ENCODE measurements around the gene SLC8B1. TPM values are rescaled to one million over a fixed set of nuclear protein-coding genes. Genes with fewer than 3 reads are reported as not detected.

Gene SLC8B1
- total and polyA plus RNA-seq, 2 of the 4 experiments (the other 2 are of a cell fraction) = 4.1 to 10.2 TPM

GRCh38 chr12:113296557-113297213 lies 38.2 kb downstream of the SLC8B1 start:
- Histone ChIP-seq H3K14ac (replicated peaks; ENCODE audit: low read depth, low read length) (no peak overlapping the region), H4K20me1 (ENCODE audit: insufficient read depth, low read length) (no peaks in the 10 kb centered on the region), H3K9me1 (ENCODE audit: insufficient read depth, low read length) (peaks cover 14% of the 10 kb centered on the region; the same call in 1 of the 2 replicates), H2BK15ac (ENCODE audit: low read depth, low read length) (no peak overlapping the region), H3K4me2 (ENCODE audit: low read depth, low read length) (no peak overlapping the region), H3K9ac (ENCODE audit: low read depth, low read length) (no peak overlapping the region), H3K23ac (ENCODE audit: low read depth, low read length) (no peak overlapping the region), H2AFZ (replicated peaks; ENCODE audit: low read length, poor library complexity) (no peak overlapping the region), H2BK20ac (ENCODE audit: low read depth, low read length) (no peak overlapping the region), H3K79me1 (ENCODE audit: low read depth in 1 of 2, low read length in 2 of 2) (no peaks in the 10 kb centered on the region), H2AK5ac (ENCODE audit: low read depth, low read length) (no peak overlapping the region), H2BK5ac (ENCODE audit: low read depth, low read length, poor library complexity, severe bottlenecking) (no peak overlapping the region), H4K5ac (ENCODE audit: low read depth, low read length) (no peak overlapping the region), H3K18ac (ENCODE audit: low read depth, low read length) (no peak overlapping the region), H3K27ac (ENCODE audit: insufficient read depth, low read length) (no peak overlapping the region), H3K56ac (ENCODE audit: extremely low read depth, insufficient read depth, low read length) (no peak overlapping the region), H3K27me3 (ENCODE audit: control insufficient read depth, insufficient read depth, low read length) (no peaks in the 10 kb centered on the region), H2AK9ac (replicated peaks; ENCODE audit: low read depth, low read length, poor library complexity) (no peak overlapping the region), H3K4me1 (ENCODE audit: control insufficient read depth, insufficient read depth, low read length) (peaks cover 19% of the 10 kb centered on the region), H3K4ac (ENCODE audit: low read depth, low read length) (no peak overlapping the region), H3K36me3 (ENCODE audit: control insufficient read depth, insufficient read depth, low read length) (peaks cover 13% of the 10 kb centered on the region; the same call in 1 of the 2 replicates), H4K91ac (ENCODE audit: insufficient read depth, low read depth, low read length) (no peak overlapping the region), H3K4me3 (ENCODE audit: insufficient read depth, low read depth, low read length) (no peak overlapping the region), H4K8ac (ENCODE audit: low read depth in 2 of 2, low read length in 2 of 2) (no peak overlapping the region), H2BK120ac (ENCODE audit: low read depth, low read length) (no peak overlapping the region), H3K9me3 (ENCODE audit: control insufficient read depth, insufficient read depth, low read length) (no peaks in the 10 kb centered on the region)
- ChIA-PET POLR2A (ENCODE audit: unreplicated experiment) (no interaction called here), CTCF (no interaction called here)
- ATAC-seq (ENCODE audit: low read depth) = no peak
- WGBS, 2 experiments (ENCODE audit: extremely low coverage in 2 of 2, insufficient read length in 1 of 2) = 86% methylated on average over 11 of the region's 23 CpGs; no CpG with 5 or more reads in 1 of the 2 experiments
- in situ Hi-C loops (cut with MboI; ENCODE audit: low sequenced_read_pairs) = no loop called here
- TF ChIP-seq RCOR1 (IDR thresholded peaks at IDR 0.05; ENCODE audit: insufficient replicate concordance, low read length) (no peak), CEBPB (IDR thresholded peaks at IDR 0.05; ENCODE audit: low read depth, low read length) (no peak), MAFK (IDR thresholded peaks at IDR 0.05; ENCODE audit: low read depth, low read length) (no peak), CHD1 (IDR thresholded peaks at IDR 0.05; ENCODE audit: low read depth, low read length) (no peak), CTCF (conservative IDR thresholded peaks at IDR 0.05; ENCODE audit: low read depth, low read length) (no peak), NFE2L2 (IDR thresholded peaks at IDR 0.05; ENCODE audit: low read depth, low read length) (no peak), ELK1 (IDR thresholded peaks at IDR 0.05; ENCODE audit: borderline replicate concordance, low read depth, low read length) (no peak), USF2 (IDR thresholded peaks at IDR 0.05; ENCODE audit: low read depth, low read length) (no peak), RFX5 (IDR thresholded peaks at IDR 0.05; ENCODE audit: low read depth, low read length) (no peak), BHLHE40 (IDR thresholded peaks at IDR 0.05; ENCODE audit: low read depth, low read length) (no peak), SMC3 (IDR thresholded peaks at IDR 0.05; ENCODE audit: low read depth, low read length) (no peak), RAD21 (IDR thresholded peaks at IDR 0.05; ENCODE audit: low read length) (no peak), FOS (IDR thresholded peaks at IDR 0.05; ENCODE audit: low read depth, low read length) (no peak), MAZ (IDR thresholded peaks at IDR 0.05; ENCODE audit: borderline replicate concordance, low read depth, low read length) (no peak), MXI1 (IDR thresholded peaks at IDR 0.05; ENCODE audit: borderline replicate concordance, low read depth, low read length) (no peak), POLR2A (IDR thresholded peaks at IDR 0.05; ENCODE audit: low read depth, low read length) (no peak)
- TSS peak; percentile 71 for BruUV-seq (replicated peaks)
- intact Hi-C loops (cut with micrococcal nuclease) = loop anchor here (5.0 kb wide), 1 partner anchor 99 kb away; no protein-coding TSS in a partner anchor
- dilution Hi-C loops (cut with HindIII; ENCODE audit: low sequenced_read_pairs, unreplicated experiment) = no loop called here
- DNase-seq = no peak

Measured in IMR-90 (cell line).